ENCODE measurements around the gene RFX1.

RFX1 gene

DNA sequence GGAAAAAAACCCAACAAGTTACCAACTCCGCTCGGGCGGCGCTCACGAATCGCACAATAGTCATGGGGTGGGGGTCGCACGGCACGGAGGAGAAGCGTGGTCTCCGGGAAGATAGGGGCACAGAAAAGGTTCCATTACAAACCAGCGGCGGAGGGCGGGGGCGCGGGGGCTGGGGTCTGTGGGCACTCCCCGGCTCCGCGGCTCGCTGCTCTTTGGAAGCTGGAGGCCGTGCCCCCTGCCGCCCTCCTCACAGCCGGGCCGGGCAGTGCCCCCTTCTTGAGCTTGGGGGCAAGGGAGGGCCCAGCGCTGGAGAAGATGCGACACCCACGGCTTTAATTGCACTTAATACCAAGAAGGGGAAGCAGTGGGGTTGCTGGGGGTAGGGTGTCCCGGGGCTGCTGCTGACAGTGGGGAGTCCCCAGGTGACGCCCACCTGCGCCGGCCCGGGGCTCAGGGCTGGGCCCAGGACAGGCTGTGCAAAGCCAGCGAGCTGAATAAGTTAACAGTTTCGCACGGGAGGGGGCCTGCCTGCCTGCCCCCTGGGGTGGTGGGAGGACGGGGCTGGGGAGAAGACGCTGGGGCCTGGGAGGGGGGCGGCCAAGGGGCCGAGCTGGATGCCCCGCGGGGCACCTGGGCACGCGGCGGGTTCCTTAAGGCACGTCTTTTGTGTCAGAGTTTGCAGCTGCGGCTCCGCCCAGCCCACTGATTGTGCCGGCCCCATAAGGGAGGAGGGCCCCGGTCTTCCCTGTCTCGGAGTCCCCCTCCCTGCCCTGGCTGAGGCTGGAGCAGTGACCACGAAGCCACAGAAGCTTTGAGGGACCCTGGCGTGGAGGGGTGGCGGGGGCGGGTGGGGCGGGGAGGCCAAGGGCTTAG, 44.1 kb downstream of the RFX1 start:
- DNase-seq (ENCODE audit: low read depth in 2 of 2): no peak

DNA sequence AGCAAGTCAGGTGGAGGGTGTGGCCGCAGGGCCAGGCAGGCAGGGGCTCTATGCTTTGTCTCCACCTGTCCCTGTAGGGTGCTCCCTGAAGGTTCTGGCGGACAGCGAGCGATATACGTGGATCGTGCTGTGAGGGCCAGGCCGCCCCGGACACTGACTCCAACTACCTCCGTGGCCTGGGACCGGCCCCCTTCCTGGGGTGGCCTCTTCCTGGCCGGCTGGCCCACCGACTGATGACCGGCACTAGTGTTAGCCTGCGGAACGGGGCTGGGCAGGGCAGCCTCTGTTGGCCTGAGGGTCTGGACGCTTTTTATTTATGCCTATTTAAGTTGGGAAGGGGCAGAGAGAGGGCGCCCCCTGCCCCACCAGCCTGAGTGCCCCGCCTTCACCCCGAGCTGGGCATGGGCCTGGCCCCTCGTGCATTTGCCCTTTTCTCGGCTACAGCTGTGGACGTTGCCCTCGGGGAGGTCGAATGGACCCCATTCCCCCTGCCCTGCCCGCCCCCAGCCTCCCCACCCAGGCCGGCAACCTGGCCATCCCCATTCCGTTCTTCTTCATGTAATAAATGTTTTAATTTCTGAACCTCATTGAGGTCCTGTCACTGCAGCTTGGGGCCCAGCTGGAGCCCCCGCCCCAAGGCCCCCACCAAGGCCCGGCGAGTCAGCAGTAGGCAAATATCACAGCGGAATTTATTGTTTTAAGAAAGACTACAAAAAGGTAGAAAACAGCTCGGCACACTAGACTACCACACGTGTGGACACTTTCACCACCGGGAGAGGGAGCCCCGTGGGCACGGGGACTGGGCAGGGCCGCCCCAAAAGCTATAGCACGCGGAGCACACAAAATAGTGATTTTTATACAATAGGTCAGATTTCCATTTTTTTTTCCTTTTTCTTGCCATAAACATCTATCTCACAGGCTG, 45.0 kb downstream of the RFX1 start:
- no peak for DNase-seq (ENCODE audit: low read depth in 2 of 2)

DNA sequence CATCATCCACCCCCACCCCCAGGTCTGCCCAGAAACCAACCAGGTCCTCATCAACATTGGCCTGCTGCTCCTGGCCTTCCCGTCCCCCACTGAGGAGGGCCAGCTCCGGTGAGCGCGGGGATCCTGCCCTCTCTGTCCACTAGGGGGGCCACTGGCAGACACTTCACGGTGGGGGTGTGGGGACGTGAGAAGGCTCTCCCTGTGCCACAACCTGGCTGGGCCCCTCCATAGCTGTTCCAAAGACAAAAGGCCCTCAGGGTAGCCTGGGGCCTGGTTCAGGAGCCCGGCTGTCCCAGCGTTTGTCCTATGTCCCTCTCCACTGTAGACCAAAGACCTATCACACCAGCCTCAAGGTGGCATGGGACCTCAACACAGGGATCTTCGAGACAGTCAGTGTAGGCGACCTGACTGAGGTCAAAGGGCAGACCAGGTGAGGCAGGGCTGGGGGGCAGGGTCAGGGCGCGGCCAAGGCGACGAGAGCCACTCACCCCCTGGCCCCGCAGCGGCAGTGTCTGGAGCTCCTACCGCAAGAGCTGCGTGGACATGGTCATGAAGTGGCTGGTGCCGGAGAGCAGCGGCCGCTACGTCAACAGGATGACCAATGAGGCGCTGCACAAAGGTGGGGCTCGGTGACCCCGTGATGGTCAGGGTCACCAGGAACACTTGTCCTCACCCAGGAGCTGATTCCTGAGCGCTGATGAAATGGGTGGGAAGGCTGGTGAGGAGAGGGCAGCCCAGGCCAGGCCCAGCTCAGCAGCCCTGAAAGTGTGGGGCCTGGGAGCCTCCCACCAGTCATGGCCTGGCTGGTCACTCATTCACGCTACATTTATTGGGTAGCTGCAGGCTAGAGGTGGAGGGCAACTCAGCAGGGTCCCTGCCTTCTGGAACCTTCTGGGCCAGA, 45.9 kb downstream of the RFX1 start:
- no peak for DNase-seq (ENCODE audit: low read depth in 2 of 2)

DNA sequence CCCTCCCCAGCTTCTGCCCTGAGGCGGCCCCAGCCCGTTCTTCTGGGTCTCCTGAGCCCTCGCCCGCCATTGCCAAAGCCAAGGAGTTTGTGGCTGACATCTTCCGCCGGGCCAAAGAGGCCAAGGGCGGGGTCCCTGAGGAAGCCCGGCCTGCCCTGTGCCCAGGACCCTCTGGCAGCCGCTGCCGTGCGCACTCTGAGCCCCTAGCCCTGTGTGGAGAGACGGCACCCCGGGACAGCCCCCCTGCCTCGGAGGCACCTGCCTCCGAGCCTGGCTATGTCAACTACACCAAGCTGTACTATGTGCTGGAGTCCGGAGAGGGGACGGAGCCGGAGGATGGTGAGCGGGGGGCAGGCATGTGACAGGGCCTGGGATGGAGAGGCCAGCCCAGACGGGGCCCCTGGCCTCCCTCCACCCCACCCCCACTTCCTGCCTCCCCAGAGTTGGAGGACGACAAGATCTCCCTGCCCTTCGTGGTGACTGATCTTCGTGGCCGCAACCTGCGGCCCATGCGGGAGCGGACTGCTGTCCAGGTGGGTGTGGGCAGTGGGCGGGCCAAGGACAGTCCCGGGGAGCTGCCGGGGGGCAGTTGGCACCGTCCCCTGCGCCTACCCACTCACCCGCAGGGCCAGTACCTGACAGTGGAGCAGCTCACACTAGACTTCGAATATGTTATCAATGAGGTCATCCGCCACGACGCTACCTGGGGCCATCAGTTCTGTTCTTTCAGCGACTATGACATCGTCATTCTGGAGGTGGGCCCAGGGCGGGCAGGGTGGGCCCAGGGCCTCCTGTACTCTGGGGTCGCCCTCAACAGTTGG, 46.8 kb downstream of the RFX1 start:
- no peak for DNase-seq (ENCODE audit: low read depth in 2 of 2)

DNA sequence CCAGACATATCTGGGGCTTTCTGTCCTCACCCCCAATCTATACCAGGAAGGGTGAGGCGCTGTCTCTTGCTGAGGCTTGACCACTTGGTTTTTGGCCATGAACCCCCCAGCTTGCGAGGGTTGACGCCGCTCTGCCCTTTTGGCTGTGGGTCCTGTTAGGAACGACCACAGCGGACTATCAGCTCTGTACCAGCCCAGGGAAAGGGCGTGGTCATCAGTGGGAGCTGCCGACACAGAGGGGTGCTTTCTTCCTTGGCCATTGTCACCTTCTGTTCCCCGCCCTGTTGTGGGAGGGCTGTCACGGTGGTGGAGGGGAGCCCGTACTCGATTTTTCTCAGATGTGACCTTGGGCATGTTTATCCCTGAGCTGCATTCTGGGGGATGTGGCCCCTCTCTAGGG, 48.1 kb downstream of the RFX1 start:
- DNase-seq (ENCODE audit: low read depth in 2 of 2): no peak

DNA sequence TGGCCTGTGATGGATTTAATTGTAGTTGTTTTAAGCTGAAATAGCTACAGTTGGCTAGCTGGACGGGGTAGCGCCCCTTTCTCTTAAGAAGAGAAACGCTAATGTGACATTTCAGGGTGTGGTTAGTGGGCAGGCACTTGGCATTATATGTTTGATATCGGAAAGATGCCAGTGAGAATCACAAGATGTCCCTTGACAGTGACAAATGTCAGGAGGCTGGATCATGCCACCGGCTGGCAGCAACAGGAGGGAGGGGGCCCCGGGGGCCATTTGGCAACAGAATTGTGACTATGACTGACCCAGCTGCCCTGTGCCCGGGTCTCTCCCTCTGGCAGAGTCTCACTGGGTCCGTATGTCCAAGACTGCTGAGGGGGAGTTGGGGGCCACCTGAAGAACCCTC, 49.1 kb downstream of the RFX1 start:
- DNase-seq (ENCODE audit: low read depth in 2 of 2): no peak

DNA sequence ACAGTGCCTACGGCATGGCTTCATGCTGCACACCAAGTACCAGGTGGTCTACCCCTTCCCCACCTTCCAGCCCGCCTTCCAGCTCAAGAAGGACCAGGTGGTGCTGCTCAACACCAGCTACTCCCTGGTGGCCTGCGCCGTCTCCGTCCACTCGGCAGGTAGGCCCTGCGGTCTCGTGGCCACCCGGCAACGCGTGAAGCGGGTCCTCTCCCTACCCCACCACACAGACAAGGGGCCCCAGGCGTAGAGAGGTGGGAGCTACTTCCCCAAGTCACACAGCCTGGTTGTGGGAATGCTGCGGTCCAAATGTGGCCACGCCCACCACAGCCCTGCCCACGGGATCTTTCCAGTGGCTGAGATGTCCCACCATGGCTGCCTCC, 49.8 kb downstream of the RFX1 start:
- no peak for DNase-seq (ENCODE audit: low read depth in 2 of 2)

DNA sequence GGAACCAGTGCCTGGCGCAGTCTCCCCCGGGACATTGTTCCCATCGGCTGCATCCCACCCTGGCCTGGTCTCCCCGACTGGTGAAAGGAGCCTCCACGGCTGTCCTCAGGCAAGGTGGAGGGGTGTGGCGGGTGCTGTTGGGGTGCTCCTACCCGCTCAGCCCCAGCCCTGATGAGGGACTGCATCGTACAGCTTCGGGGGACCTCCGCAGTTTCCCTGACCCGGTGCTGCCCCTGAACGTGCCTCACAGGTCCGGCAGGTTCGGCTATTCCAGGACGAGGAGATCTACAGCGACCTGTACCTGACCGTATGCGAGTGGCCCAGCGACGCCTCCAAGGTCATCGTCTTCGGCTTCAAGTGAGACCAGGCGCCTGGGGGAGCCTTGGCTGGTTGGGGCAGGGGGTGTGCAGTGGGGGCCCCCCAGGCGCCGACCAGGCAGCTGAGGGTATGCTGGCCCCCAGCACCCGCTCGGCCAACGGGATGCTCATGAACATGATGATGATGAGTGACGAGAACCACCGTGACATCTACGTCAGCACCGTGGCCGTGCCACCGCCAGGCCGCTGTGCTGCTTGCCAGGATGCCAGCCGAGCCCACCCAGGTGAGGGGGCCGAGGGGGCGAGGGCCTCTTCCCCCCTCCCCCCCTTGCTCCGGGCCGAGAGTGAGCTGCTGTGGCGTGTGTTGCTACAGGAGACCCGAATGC, 50.3 kb downstream of the RFX1 start:
- no peak for DNase-seq (ENCODE audit: low read depth in 2 of 2)

DNA sequence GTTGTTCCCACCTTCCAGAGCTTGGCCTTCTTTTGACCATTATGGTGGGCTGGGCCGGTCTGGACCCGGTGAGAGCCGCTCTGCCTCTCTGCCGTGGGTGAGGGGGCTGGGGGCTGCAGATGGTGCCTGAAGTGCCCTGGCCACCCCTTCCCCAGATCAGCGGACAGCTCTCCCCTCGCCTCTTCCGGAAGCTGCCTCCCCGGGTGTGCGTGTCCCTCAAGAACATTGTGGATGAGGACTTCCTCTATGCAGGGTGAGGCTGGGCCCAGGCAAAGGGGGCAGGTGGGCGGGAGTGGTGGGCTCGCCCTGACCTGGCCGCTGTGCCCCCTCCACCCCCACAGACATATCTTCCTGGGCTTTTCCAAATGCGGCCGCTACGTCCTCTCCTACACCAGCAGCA, 51.9 kb downstream of the RFX1 start:
- no peak for DNase-seq (ENCODE audit: low read depth in 2 of 2)

DNA sequence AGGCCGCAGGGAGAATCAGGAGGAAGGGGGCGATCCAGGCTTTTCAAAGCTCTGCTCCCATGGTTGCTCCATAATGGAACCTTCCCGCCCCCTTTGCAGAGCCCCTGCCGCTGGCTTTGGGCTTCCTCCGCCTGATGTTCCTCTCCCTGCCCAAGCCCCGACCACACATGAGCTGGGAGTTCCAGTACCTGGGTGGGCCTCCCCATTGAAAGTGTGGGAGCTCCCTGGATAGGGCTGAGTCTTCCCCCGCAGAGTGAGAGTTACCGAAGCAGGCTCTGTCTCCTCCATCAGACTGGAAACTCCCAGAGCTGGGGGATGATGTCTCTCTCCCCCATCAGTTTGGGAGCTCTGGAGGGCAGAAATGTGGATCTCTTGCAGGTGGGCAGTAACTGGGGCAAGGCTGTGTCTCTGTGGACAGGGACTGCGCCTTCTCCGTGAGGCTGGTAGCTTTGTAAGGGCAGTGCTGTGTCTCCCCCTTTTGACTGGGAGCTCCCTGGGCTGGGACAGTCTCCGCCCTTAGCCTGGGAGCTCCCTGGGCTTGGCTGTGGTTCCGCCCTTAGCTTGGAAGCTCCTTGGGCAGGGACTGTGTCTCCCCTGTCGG, 53.1 kb downstream of the RFX1 start:
- no peak for DNase-seq (ENCODE audit: low read depth in 2 of 2)

DNA sequence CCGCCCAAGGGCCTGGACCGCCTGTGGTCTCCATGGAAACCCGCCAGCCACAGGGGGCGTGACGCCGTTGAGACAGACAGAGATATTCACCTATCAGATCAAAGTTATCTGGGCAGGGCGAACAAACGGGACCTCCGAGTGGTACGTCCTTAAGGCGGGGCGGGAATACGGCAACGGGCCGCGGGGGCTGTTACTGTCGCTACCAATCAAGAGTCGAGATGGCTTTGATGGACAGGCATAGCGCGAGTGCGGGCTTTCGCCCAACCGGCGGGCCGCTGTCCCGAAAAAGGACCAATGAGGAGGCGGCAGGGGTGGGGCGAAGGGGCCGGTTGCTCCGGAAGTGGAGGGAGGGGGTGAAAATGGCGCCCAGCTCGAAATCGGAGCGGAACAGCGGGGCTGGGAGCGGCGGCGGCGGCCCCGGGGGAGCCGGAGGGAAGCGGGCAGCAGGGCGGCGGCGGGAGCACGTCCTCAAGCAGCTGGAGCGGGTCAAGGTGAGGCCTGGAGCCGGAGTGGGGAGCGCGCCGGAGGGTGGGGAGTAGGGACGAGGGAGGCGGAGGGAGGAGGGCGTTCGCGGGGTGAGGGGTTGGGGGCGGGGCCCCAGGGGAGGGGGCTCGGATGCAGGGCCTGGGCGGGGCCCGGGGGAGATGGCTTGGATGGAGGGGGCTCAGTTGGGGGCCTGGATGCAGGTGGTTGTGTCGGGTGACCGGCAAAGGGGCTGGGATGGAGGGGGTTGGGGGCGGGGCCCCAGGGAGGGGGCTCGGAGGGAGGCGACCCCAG, 53.8 kb downstream of the RFX1 start, which contains the start of gene DCAF15:
Gene DCAF15, plus strand, starts transcription at position 356 of the 777 bp plus-strand sequence. Its CDS starts 4 bp downstream, at position 360.
- DNase-seq (ENCODE audit: low read depth in 2 of 2): peak; percentile 95 to 96

DNA sequence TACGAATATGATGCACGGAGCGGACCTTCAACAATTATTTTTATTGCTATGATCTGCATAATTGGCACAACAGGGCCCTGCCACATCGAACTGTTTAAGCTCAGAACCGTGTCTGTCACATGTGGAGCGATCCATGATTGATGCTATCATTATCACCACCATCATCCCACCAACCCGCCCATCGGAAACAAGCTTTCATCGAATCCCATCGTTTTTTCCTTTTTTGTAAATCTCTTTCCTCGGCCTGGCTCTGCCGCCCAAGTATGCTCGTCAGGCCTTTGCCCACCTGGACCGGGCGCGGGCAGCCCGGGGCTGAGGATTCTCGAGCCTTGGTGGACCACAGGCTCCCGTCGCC, 54.3 kb downstream of the RFX1 start:
- no peak for DNase-seq (ENCODE audit: low read depth in 2 of 2)

DNA sequence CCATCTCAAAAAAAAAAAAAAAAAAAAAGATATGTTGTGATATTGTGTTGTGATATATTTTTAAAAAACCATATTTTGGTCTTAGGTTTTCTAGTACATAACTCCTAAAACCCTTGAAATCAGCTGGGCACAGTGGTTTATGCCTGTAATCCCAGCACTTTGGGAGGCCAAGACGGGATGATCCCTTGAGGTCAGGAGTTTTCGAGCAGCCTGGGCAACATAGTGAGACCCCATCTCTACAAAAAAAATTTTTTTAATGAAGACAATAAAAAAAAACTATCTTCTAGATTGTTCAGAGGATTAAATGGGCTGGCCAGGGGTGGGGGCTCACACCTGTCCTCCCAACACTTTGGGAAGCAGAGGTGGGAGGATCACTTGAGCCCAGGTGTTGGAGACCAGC, 55.1 kb downstream of the RFX1 start:
- DNase-seq (ENCODE audit: low read depth in 2 of 2): no peak

DNA sequence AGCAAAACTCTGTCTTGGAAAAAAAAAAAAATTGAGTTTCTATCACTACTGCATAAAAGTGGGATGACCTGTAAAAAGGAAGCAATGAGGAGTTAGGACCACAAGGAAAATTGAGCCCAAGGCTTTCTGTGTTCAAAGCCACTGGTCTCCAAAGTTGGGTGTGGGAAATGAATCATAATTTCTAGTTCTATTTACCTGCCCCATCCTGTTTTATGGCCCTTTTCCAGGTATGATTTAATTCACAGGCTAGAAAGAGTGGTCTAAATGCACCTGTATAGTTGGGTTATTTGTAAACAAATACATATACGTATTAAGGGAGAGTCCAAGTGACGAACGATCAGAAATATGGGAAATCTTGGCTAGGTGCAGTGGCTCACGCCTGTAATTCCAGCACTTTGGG, 59.7 kb downstream of the RFX1 start:
- no peak for DNase-seq (ENCODE audit: low read depth in 2 of 2)

DNA sequence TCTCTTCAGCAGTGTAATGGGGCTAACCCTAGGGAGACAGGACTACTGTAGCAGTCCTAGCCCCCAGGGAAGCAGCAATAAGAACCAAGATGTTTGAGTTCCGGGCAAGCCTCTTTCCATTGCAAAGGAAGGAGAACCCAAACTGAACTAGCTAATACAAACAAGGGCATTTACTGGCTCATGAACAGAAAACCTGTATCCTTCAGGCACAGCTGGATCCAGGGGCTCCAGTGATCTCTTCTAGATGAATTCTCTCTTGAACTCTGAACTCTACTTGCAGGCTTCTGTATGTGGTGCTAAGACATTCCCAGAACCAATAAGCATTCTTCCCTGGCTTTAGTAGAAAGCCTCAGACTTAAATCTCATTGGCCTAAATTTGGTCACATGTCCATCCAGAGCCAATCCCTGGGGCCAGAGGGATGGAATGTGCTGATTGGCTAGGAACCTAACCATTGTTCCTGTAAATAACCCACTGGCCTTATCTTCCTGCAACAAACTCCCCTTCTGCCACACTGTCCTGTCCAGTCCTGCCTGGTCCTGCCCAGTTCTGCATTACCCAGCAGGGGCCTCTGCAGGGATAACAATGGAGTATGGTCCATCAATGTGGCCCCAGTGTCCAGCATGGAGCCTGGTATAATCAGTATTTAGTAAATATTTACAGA, 64.0 kb downstream of the RFX1 start:
- DNase-seq (ENCODE audit: low read depth in 2 of 2): no peak

DNA sequence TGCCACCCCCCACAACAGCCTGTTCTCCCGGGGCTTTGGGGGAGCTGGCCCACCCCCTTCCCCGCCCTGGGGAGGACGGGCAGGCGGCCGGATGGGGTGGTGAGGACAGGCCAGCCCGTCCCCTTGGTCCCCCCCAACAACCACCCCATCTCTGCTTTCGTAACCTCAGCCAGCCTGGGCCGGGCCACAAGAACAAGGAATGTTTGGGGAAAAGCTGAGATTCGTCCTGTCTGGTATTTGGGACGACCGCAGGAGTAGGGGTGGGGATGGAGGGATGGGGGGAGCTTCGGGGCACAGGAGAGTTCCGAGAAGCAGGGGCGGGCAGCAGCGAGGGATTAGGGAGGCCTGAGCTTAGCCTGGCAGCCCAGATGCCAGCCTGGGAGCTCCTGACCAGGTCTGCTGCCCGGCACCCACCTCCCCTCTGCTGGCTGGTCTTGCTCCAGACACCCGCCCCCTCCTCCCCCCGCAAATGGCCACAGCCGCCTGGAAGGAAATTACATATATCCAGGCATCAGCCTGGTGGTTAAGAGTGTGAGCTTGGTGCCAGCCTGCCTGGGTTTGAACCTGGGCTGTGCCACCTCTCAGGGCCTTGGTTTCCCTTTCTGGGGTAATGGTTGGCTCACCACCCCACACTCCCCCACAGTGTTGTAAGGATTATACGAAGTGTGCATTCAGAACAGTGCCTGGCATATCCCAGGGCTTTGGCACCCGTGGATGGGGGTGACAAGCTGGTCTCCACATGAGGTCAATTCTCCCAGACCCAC, 67.6 kb downstream of the RFX1 start, which contains the start of gene PODNL1:
Gene PODNL1, minus strand, starts transcription at position 117 of the 764 bp plus-strand sequence. CDS start 236 bp downstream, outside the sequence.
- DNase-seq (ENCODE audit: low read depth in 2 of 2): no peak

DNA sequence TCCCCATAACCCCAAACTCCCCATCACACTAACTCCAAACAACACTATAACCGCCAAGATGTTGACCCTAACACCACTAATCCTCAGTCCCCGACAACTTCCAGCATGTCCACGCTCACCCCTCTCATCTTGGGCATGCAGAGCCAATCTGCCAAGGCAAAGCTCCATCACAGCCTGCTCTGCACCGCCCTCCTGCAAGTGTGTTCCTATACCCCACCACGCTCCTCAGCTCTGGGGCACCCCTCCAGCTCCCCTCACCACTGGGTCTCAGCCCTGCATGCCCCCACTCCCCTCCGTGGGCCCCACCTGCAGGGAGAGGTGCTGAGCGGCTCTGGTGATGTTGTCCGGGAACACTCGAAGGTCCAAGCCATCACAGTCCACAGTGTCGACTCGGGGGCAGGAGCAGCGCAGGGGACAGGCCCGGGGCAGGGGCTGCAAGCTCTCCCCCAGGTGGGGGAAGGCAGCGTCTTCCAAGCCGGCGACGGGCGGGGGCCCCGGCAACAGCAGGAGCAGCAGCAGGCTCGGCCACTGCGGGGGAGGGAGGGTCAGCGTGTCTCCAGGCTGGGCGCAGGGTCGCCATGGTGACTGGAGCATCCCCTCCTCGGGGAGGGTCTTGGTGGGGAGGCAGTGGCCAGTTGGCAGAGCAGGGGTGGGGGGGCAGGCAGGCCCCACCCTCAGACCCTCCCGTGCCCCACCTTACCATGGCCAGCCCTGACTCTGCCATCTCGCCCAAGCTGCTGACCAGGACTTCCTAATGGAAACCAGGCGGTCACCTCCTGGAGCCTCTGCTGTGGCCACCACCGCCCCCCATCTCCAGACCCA, 68.4 kb downstream of the RFX1 start:
- DNase-seq (ENCODE audit: low read depth in 2 of 2): no peak

Data from stimulated activated CD4-positive, alpha-beta T cell treated with anti-CD3 and anti-CD28 coated beads, Interleukin-1b, Interleukin-23, amount 100 ng/mL, for 4 hours (primary cell).